A673 (cell line): ENCODE measurements around the gene COQ8A. TPM values are rescaled to one million over a fixed set of nuclear protein-coding genes. Genes with fewer than 3 reads are reported as not detected.
"Not testable (repeated sequence)": the region's sequence is repeated elsewhere in the genome, so short reads cannot be mapped to it uniquely, and the experiment has no call there.

ENCODE experiments used
- BruUV-seq: library from RNA; stranded (reverse); fragments of 400-500 nt; replicated peaks from 2 replicates; lab custom pipeline; 2021; lab: Mats Ljungman, UMichigan
- CTCF ChIA-PET: fragments of 300-600 bp; sonication (Branson Sonifier 250); formaldehyde crosslinking; loops from one replicate; lab custom pipeline; 2022; ENCODE audit warnings: antibody characterized with exemption; lab: Charles Lee
- POLR2A ChIA-PET: fragments of 300-600 bp; sonication (Branson Sonifier 250); formaldehyde crosslinking; loops from one replicate; lab custom pipeline; 2022; ENCODE audit warnings: antibody characterized with exemption; ENCODE audit not compliant: low non-redundant PET; lab: Charles Lee
- DNase-seq: peaks from one replicate; pipeline ENCODE4 v3.0.0-alpha.2; 2015; ENCODE audit warnings: low spot score
- H3K27ac ChIP-seq: fragments of 200-600 bp; sonication (generic); 2 replicates; pipeline ENCODE4 v1.5.1; 2016; ENCODE audit warnings: mixed run types, low read depth, mild to moderate bottlenecking, mixed read lengths, antibody characterized with exemption, low read length; ENCODE audit not compliant: poor library complexity, severe bottlenecking
- H3K27me3 ChIP-seq: fragments of 200-600 bp; sonication (generic); replicated peaks from 2 replicates; pipeline ENCODE4 v1.6.1; 2017; ENCODE audit warnings: mixed run types, low read depth, mild to moderate bottlenecking, mixed read lengths, antibody characterized with exemption, low read length; ENCODE audit not compliant: insufficient read depth, poor library complexity
- H3K36me3 ChIP-seq: fragments of 200-600 bp; sonication (generic); 2 replicates; pipeline ENCODE4 v1.6.1; 2016; ENCODE audit warnings: mixed run types, mild to moderate bottlenecking, mixed read lengths, antibody characterized with exemption, low read length; ENCODE audit not compliant: insufficient read depth, poor library complexity, severe bottlenecking
- H3K4me1 ChIP-seq: fragments of 200-600 bp; sonication (generic); 2 replicates; pipeline ENCODE4 v1.6.1; 2017; ENCODE audit warnings: mixed run types, mild to moderate bottlenecking, mixed read lengths, antibody characterized with exemption, low read length; ENCODE audit not compliant: insufficient read depth, poor library complexity, severe bottlenecking
- H3K4me3 ChIP-seq: fragments of 200-600 bp; sonication (generic); 2 replicates; pipeline ENCODE4 v1.5.1; 2016; ENCODE audit warnings: low read depth, mixed run types, mild to moderate bottlenecking, mixed read lengths, low read length; ENCODE audit not compliant: poor library complexity, severe bottlenecking
- H3K9me3 ChIP-seq: fragments of 200-600 bp; sonication (generic); 2 replicates; pipeline ENCODE4 v1.6.1; 2016; ENCODE audit warnings: mixed run types, low read depth, mild to moderate bottlenecking, mixed read lengths, antibody characterized with exemption, low read length; ENCODE audit not compliant: poor library complexity, severe bottlenecking
- EZH2 ChIP-seq: fragments of 200-600 bp; sonication (generic); IDR thresholded peaks from 2 replicates; pipeline ENCODE4 v1.6.1; 2017; ENCODE audit warnings: borderline replicate concordance, low read depth, mild to moderate bottlenecking, mixed read lengths, antibody characterized with exemption, low read length; ENCODE audit not compliant: poor library complexity, severe bottlenecking
- intact Hi-C: fragments of 100-400 bp; cut with micrococcal nuclease; formaldehyde crosslinking; loops from one replicate; pipeline ENCODE4 v1.10.0; 2022; ENCODE audit not compliant: unreplicated experiment
- total RNA-seq: library from RNA; stranded (reverse); gene quantifications from 2 replicates; pipeline ENCODE4 v1.2.3, GENCODE V29; 2021
- TF ChIP-seq, protein P1 (sequence below): fragments of 300-800, 200-600 bp; sonication (generic); conservative IDR thresholded peaks from 2 replicates; pipeline ENCODE4 v1.5.1; 2017; ENCODE audit warnings: low read depth, mild to moderate bottlenecking, antibody characterized with exemption, low read length, moderate library complexity, mixed read lengths

Gene COQ8A
- total RNA-seq, 1 experiment from 2014 or later = 7.7 TPM

DNA sequence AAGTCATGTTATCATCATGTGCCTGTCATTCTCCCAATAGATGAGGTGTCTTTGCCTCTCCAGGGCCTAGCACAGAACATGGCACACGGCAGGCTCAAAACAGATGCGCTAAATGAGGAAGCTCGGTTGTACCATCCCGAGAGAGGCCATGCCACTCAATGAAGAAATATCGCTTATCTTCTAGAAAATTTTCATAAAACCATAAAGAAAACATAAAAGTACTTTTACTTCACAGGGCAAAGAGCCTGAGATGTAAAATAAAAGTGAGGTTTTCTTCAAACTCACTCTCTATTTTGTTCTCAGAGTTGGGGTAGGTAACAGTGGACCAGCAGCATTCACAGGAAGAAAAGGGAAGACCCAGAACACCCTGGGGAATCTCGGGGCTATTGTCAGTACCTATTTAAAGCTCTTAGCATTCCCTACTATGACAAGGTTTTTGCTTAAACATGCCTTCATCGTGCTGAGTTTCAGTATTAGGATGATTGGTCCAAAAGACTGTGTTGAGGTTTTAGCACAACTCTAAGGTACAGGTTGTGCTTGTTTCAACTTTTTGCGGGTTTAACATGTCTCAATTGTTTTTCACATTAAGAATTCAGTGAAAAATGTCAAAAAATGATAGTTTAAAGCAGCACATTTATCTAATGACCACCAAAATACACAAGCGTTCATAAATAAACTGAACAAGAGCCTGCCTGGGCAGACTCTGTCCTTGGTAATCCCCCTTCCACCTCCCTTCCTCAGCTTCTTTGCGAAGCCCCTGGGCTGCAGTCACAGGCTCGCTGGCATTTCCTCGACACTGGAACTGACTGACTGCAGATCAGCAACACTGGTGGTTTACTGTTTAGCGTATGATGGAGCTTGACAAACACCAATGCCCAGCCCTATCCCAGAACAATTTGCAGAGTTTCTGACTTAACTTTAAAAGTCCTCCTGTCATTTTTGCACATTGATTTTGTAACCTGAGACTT, 55.6 kb downstream of the COQ8A start:
- TF ChIP-seq, protein P1, sequence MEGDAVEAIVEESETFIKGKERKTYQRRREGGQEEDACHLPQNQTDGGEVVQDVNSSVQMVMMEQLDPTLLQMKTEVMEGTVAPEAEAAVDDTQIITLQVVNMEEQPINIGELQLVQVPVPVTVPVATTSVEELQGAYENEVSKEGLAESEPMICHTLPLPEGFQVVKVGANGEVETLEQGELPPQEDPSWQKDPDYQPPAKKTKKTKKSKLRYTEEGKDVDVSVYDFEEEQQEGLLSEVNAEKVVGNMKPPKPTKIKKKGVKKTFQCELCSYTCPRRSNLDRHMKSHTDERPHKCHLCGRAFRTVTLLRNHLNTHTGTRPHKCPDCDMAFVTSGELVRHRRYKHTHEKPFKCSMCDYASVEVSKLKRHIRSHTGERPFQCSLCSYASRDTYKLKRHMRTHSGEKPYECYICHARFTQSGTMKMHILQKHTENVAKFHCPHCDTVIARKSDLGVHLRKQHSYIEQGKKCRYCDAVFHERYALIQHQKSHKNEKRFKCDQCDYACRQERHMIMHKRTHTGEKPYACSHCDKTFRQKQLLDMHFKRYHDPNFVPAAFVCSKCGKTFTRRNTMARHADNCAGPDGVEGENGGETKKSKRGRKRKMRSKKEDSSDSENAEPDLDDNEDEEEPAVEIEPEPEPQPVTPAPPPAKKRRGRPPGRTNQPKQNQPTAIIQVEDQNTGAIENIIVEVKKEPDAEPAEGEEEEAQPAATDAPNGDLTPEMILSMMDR = no peak
- no peak for TF ChIP-seq EZH2
- ChIA-PET POLR2A (no interaction called here), CTCF (no interaction called here)
- no peaks in the 10 kb centered on the region for H3K36me3 ChIP-seq
- no peaks in the 10 kb centered on the region for H3K27me3 ChIP-seq
- intact Hi-C loops = no loop called here
- BruUV-seq = no TSS peak
- H3K4me1 ChIP-seq = no peaks in the 10 kb centered on the region
- no peak overlapping the region for H3K4me3 ChIP-seq
- H3K27ac ChIP-seq = no peak overlapping the region
- H3K9me3 ChIP-seq = no peaks in the 10 kb centered on the region
- DNase-seq = no peak

GRCh38 chr1:226999579-226999978, 59.5 kb downstream of the COQ8A start:
- intact Hi-C loops, CTCF ChIA-PET, H3K4me3 ChIP-seq, H3K36me3 ChIP-seq, H3K9me3 ChIP-seq, H3K27ac ChIP-seq, DNase-seq, POLR2A ChIA-PET, H3K4me1 ChIP-seq, H3K27me3 ChIP-seq, BruUV-seq: not testable (repeated sequence)

DNA sequence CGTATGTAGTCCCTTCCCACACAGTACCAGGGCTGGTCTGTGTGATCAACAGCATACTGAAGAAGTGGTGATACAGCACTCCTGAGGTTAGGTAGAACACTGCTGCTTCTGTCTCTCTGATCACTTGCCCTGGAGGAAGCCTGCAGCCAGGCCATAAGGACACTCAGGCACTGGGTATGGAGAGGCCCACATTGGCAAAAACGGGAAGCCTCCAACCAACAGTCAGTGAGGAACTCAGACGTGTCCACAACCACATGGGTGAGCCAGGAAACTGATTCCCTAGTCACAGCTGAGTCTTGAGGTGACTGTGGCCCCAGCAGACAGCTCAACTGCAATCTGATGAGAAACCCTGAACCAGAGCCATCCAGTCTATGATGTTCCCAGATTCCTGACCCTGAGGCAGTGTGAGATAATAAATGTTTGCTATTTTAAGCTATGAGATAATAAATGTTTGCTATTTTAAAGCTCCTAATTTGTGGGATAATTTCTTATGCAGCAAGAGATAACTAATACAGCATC, 62.5 kb downstream of the COQ8A start:
- H3K4me1 ChIP-seq = no peaks in the 10 kb centered on the region
- H3K36me3 ChIP-seq = no peaks in the 10 kb centered on the region
- no TSS peak for BruUV-seq
- ChIA-PET POLR2A (no interaction called here), CTCF (no interaction called here)
- intact Hi-C loops = no loop called here
- TF ChIP-seq EZH2 = no peak
- TF ChIP-seq, protein P1 = no peak
- no peak overlapping the region for H3K4me3 ChIP-seq
- H3K27ac ChIP-seq = no peak overlapping the region
- H3K9me3 ChIP-seq = no peaks in the 10 kb centered on the region
- DNase-seq = no peak
- H3K27me3 ChIP-seq = no peaks in the 10 kb centered on the region
